NCI-H2107 treated with DMSO at 0.1 percent for 48 hours (cell line): ENCODE data around the gene JPH3.
"Not testable (repeated sequence)": the region's sequence is repeated elsewhere in the genome, so short reads cannot be mapped to it uniquely, and the experiment has no call there.

Source experiments
- DNase-seq: peaks from one replicate; lab custom pipeline; 2025; ENCODE audit not compliant: unreplicated experiment; lab: John Stamatoyannopoulos, UW

JPH3 gene

DNA sequence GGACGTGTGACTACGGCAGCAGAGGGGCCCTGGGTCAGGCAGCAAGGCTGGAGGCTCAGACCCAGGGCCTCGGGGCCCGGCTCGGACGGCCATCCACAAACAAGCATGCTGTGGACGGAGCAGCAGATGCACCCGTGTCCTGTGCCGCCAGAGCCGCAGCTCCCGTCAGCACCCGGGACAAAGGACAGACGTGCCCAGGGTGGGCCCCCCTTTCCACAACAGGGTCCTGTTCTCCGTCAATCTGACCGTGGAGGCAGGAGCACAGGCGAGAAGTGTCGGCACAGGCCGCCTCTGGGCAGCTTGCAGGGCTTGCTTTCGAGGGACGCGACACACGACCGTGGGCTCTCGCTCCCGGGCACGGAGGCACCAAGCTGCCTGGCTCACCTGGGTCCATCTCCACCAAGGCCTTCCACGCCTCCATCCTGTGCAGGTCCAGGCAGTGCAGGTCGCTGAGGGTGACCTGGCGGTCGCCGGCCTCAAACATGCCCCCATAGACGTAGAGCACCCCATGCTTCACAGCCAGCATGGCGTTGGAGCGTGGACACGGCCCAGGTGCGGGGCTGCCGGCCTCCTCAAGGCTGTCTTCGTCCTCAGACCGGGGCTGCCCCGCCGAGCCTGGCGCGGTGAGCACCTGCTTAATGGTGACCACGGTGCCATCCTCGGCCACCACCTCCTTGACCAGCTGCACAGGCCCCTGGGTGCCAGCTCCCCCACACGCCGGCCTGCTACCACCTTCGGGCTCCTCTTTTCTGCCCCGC lies 106.8 kb downstream of the JPH3 start:
- no peak for DNase-seq

DNA sequence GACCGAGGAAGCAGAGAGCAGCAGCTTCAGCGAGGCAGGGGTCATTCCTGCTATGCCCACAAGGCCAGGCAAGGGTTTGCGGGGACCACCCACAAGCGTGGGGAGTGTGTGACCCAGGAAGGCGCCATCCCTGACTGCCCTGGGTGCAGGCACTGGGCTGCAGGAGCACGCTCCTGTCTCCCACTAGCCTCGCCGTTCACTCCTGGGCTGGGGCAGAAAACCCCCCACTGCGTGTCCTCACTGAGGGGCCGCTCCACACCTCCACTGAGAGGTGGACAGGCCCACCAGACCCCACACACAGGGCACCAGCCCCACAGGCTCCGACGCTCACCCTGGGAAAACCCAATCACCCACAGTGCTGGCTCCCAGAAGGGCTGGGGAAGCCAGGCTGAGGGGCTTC lies 107.4 kb downstream of the JPH3 start:
- no peak for DNase-seq

DNA sequence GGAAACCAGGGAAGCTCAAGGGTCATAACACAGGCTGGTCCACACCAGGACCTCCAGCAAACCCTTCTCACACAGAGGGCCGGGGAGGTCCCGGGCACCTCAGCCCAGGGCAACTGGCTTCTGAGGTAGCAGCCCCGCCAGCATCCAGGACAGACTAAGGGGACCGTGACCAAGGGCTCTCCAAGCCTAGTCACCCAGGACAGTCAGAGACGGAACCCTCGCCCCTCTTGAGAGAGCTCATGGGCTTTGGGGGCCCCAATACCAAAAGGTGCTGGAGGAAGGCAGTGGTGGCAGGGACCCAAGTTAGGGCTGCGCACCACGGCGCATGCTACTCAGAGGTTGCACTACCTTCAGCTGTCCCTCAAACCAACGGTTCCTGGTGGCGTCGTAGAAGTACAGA lies 108.6 kb downstream of the JPH3 start:
- no peak for DNase-seq

DNA sequence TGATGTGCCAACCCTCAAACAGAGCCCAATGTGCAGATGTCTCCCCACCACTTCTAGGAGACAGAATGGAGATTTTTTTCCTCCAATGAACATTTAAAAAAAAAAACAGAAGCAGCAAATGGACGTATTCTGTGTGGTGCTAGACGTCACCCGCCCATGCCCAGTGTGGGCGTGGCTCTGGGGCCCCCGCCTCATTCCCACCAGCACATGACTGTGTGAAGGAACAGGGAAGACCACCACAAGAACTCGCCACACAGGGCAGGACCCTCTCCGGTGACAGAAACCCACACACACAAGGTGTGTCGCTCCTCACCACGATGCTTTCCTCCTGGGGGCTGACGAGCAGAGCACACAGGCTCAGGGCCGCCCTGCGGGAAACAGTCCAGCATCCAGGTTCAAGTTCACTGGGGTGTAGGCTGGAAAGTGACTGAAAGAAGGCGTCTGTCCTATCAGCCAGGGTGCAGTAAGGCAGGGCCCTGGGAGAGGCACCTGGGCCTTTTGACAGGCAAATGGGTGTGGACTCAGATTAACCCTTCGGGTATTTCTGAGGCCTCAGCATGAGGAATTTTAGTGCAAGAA lies 110.0 kb downstream of the JPH3 start:
- no peak for DNase-seq

DNA sequence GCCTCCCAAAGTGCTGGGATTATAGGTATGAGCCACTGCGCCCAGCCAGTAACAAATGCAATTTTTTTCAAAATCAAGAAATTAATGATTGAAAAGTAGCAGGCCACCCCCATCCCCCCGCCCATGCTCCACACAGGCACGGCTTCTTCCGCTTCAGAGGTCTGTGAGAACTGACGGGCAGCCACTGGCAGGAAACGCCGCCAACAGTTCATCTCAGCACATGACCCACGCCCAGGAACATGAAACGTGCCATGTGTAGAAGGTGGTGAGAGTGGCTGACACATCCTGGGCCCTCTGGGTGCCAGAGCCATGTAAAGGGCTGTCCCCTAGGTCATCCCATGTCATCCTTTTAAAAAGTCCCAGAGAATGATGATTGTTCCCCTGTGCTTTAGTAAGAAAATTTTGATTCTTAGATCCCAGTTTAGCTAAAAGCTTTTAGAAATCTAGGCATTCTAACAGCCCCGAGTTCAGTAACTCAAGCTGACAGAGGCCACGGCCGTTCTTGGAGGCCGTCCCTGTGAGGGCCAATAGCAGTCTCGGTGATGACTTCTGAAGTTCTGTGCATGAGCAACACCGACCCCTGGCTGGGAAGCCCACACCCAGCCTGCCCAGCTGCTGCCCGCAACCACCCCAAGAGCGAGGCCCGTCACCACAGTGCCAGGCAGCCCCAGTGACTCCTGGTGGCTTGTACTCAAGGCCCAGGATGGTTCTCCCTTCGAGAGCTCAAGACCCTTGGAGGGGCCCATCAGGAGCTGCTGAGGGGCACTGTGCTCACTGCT lies 111.3 kb downstream of the JPH3 start:
- no peak for DNase-seq

- no peak for DNase-seq
Measured at GRCh38 chr16:87715231-87715630, 112.9 kb downstream of the JPH3 start.

- no peak for DNase-seq
Measured at GRCh38 chr16:87715658-87716057, 113.3 kb downstream of the JPH3 start.

DNA sequence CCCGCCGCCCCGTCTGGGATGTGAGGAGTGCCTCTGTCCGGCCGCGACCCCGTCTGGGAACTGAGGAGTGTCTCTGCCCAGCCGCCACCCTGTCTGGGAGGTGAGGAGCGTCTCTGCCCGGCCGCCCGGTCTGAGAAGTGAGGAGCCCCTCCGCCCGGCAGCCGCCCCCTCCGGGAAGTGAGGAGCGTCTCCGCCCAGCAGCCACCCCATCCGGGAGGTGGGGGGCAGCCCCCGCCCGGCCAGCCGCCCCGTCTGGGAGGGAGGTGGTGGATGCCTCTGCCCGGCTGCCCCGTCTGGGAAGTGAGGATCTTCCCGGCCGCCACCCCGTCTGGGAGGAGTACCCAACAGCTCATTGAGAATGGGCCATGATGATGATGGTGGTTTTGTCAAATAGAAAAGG lies 116.5 kb downstream of the JPH3 start:
- DNase-seq: not testable (repeated sequence)

GRCh38 chr16:87720446-87720845 lies 118.1 kb downstream of the JPH3 start:
- no peak for DNase-seq

GRCh38 chr16:87721622-87722585 lies 119.6 kb downstream of the JPH3 start:
- DNase-seq: no peak

GRCh38 chr16:87722590-87723225 lies 120.4 kb downstream of the JPH3 start:
- no peak for DNase-seq

GRCh38 chr16:87723226-87723623 lies 120.9 kb downstream of the JPH3 start:
- peak; percentile 96 for DNase-seq

- DNase-seq: no peak
Measured at GRCh38 chr16:87724490-87725291, 122.4 kb downstream of the JPH3 start.

GRCh38 chr16:87725596-87726235 lies 123.4 kb downstream of the JPH3 start:
- peak; percentile 4 for DNase-seq

- DNase-seq: not testable (repeated sequence)
Measured at GRCh38 chr16:87726577-87726976, 124.3 kb downstream of the JPH3 start.

- no peak for DNase-seq
Measured at GRCh38 chr16:87727346-87727745, 125.0 kb downstream of the JPH3 start.

- DNase-seq: no peak
Measured at GRCh38 chr16:87728026-87728425, 125.7 kb downstream of the JPH3 start.

DNA sequence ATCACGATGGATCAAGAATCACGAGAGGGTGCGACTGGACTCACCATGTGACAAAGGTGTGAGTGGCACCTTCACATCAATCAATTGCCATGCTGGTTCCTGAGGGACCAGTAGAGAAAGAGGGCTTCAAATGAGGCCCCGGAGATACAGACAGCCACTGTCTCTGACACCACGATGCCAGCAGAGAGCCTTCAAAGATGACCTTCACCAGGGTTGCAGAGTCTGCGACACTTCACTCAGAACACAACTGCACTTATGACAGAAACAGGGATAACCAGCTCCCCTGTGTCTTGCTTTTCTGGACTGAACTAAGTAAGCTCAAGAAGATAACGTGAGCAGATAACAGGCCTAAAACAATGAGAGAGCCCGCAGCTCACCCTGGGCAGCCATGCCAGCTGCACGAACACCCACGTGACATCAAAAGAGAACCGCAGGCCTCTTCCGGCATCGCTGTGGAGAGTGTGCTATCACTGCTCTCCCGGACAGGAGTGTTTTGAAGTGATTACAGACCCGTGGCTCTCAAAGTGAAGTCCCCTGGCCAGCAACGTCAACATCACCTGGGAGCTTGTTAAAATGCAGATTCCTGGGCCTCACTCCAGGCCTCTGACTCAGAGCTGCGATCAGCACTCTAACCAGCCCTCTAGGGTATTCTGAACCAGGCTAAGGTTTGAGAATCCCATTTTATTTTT lies 127.1 kb downstream of the JPH3 start:
- no peak for DNase-seq

GRCh38 chr16:87731607-87732006 lies 129.3 kb downstream of the JPH3 start:
- no peak for DNase-seq
